HCT116 (cell line): ENCODE data around the gene MCCD1. TPM values are rescaled to one million over a fixed set of nuclear protein-coding genes. Genes with fewer than 3 reads are reported as not detected.

Experiments
- ATAC-seq: fragments of 200-7000 bp; cut with Tn5 transposase; 2 replicates; pipeline ENCODE4 v1.9.1; 2020; ENCODE audit warnings: mild to moderate bottlenecking, moderate library complexity
- BruUV-seq: library from RNA; stranded (reverse); fragments of 400-500 nt; replicated peaks from 2 replicates; lab custom pipeline; 2021; lab: Mats Ljungman, UMichigan
- CTCF ChIA-PET: fragments of 300-600 bp; sonication (Branson Sonifier 250); formaldehyde crosslinking; loops from one replicate; lab custom pipeline; 2021; ENCODE audit warnings: antibody characterized with exemption; lab: Charles Lee
- POLR2A ChIA-PET: fragments of 300-600, 350-600 bp; sonication (Branson Sonifier 250); formaldehyde crosslinking; loops from one replicate; lab custom pipeline; 2021; ENCODE audit warnings: antibody characterized with exemption; lab: Charles Lee
- RAD21 ChIA-PET, 2 experiments: fragments of 300-600 bp; sonication (Branson Sonifier 250); formaldehyde crosslinking; loops; one replicate each; lab custom pipeline; 2023; ENCODE audit warnings: low total read pairs in 2 of 2; ENCODE audit not compliant: uncharacterized antibody in 2 of 2, unreplicated experiment in 2 of 2, low non-redundant PET in 1 of 2; lab: Charles Lee
- DNase-seq: peaks from one replicate; pipeline ENCODE4 v3.0.0-alpha.2; 2010; ENCODE audit warnings: low read depth, low spot score
- H2AFZ ChIP-seq: fragments of 200-600 bp; shearing (Covaris generic), sonication (generic); 2 replicates; pipeline ENCODE4 v1.6.1; 2017; ENCODE audit warnings: low read depth, mixed run types, mixed read lengths, antibody characterized with exemption, low read length; ENCODE audit not compliant: poor library complexity, severe bottlenecking
- H3K27ac ChIP-seq: 2 replicates; pipeline ENCODE4 v1.5.1; 2012; ENCODE audit warnings: low read depth, low read length
- H3K27me3 ChIP-seq: fragments of 200-600 bp; sonication (generic); 2 replicates; pipeline ENCODE4 v1.6.1; 2016; ENCODE audit warnings: mixed run types, low read length, mixed read lengths; ENCODE audit not compliant: insufficient read depth
- H3K36me3 ChIP-seq, 2 experiments: fragments of 200-500 bp in 1 of 2; fragments of 200-600 bp in 1 of 2; sonication (Bioruptor generic) in 1 of 2; sonication (generic) in 1 of 2; 2 replicates each; pipeline versions ENCODE4 v1.5.1 to v1.6.1; 2014 to 2016; ENCODE audit warnings: low read length in 2 of 2, inconsistent platforms in 1 of 2, mixed read lengths in 1 of 2, mixed run types in 1 of 2; ENCODE audit not compliant: insufficient read depth in 2 of 2, control insufficient read depth in 1 of 2
- H3K4me1 ChIP-seq, 2 experiments: fragments of 200-600 bp in 1 of 2; sonication (generic) in 1 of 2; 2 replicates each; pipeline versions ENCODE4 v1.5.1 to v1.6.1; 2012 to 2017; ENCODE audit warnings: low read length in 2 of 2, inconsistent platforms in 1 of 2, mild to moderate bottlenecking in 1 of 2, mixed read lengths in 1 of 2, mixed run types in 1 of 2, moderate library complexity in 1 of 2; ENCODE audit not compliant: insufficient read depth in 2 of 2, control insufficient read depth in 1 of 2
- H3K4me2 ChIP-seq: fragments of 200-600 bp; sonication (generic); 2 replicates; pipeline ENCODE4 v1.6.1; 2017; ENCODE audit warnings: mixed run types, low read length, mixed read lengths
- H3K4me3 ChIP-seq, 2 experiments: fragments of 200-600 bp in 1 of 2; sonication (generic) in 1 of 2; replicated peaks in 1 of 2; 2 replicates each; pipeline ENCODE4 v1.5.1; 2011 to 2016; ENCODE audit warnings: low read length in 2 of 2, control low read depth in 1 of 2, low read depth in 1 of 2, mild to moderate bottlenecking in 1 of 2, mixed read lengths in 1 of 2, mixed run types in 1 of 2
- H3K79me2 ChIP-seq: fragments of 200-600 bp; sonication (generic); 2 replicates; pipeline ENCODE4 v1.6.1; 2017; ENCODE audit warnings: mild to moderate bottlenecking, mixed run types, low read length, moderate library complexity, mixed read lengths; ENCODE audit not compliant: insufficient read depth
- H3K9ac ChIP-seq: fragments of 200-600 bp; sonication (generic); 2 replicates; pipeline ENCODE4 v1.6.1; 2016; ENCODE audit warnings: low read length, mixed read lengths
- H3K9me2 ChIP-seq: fragments of 200-600 bp; sonication (generic), shearing (Covaris generic); 2 replicates; pipeline ENCODE4 v1.6.1; 2017; ENCODE audit warnings: mixed run types, mild to moderate bottlenecking, moderate library complexity; ENCODE audit not compliant: insufficient read depth
- H3K9me3 ChIP-seq, 2 experiments: fragments of 200-500 bp in 1 of 2; fragments of 200-600 bp in 1 of 2; sonication (Bioruptor generic) in 1 of 2; sonication (generic) in 1 of 2; 2 replicates each; pipeline ENCODE4 v1.6.1; 2014 to 2017; ENCODE audit warnings: low read length in 2 of 2, mixed read lengths in 2 of 2, inconsistent platforms in 1 of 2, low read depth in 1 of 2, mild to moderate bottlenecking in 1 of 2, mixed run types in 1 of 2, moderate library complexity in 1 of 2; ENCODE audit not compliant: control insufficient read depth in 1 of 2, insufficient read depth in 1 of 2
- H4K20me1 ChIP-seq: fragments of 200-600 bp; sonication (generic), shearing (Covaris generic); 2 replicates; pipeline ENCODE4 v1.6.1; 2017; ENCODE audit warnings: mixed run types, mild to moderate bottlenecking, moderate library complexity; ENCODE audit not compliant: insufficient read depth
- CBX3 ChIP-seq: IDR thresholded peaks from 2 replicates; pipeline ENCODE4 v1.6.1; 2012; ENCODE audit warnings: low read depth
- CEBPB ChIP-seq: IDR thresholded peaks from 2 replicates; pipeline ENCODE4 v1.6.1; 2012; ENCODE audit warnings: low read depth
- ELF1 ChIP-seq: IDR thresholded peaks from 2 replicates; pipeline ENCODE4 v1.6.1; 2012; ENCODE audit warnings: low read depth, borderline replicate concordance
- EZH2 ChIP-seq: fragments of 200-600 bp; sonication (generic); IDR thresholded peaks from 2 replicates; pipeline ENCODE4 v1.6.1; 2017; ENCODE audit warnings: antibody characterized with exemption, mixed run types
- EZH2phosphoT487 ChIP-seq: fragments of 200-600 bp; IDR thresholded peaks from 2 replicates; pipeline ENCODE4 v1.6.1; 2018; ENCODE audit warnings: antibody characterized with exemption, borderline replicate concordance
- REST ChIP-seq: IDR thresholded peaks from 2 replicates; pipeline ENCODE4 v1.6.1; 2012; ENCODE audit warnings: low read depth
- SP1 ChIP-seq: IDR thresholded peaks from 2 replicates; pipeline ENCODE4 v1.6.1; 2012; ENCODE audit warnings: low read depth
- YY1 ChIP-seq: IDR thresholded peaks from 2 replicates; pipeline ENCODE4 v1.6.1; 2011; ENCODE audit warnings: low read length, low read depth, moderate library complexity, mild to moderate bottlenecking; ENCODE audit not compliant: insufficient replicate concordance; ENCODE audit errors: extremely low read depth
- ZBTB33 ChIP-seq: IDR thresholded peaks from 2 replicates; pipeline ENCODE4 v1.6.1; 2011; ENCODE audit warnings: mild to moderate bottlenecking, low read length, moderate library complexity; ENCODE audit not compliant: insufficient replicate concordance; ENCODE audit errors: extremely low read depth
- ZFX ChIP-seq: fragments of 450-650 bp; IDR thresholded peaks from 2 replicates; pipeline ENCODE4 v1.6.1; 2017
- ZNF274 ChIP-seq: fragments of 200-500 bp; sonication (Bioruptor generic); IDR thresholded peaks from 2 replicates; pipeline ENCODE4 v1.6.1; 2014; ENCODE audit warnings: mild to moderate bottlenecking, low read depth, low read length, inconsistent platforms
- intact Hi-C: fragments of 100-400 bp; cut with micrococcal nuclease; formaldehyde crosslinking; loops from 2 replicates; pipeline ENCODE4 v1.10.0; 2022
- total RNA-seq: library from RNA; stranded (reverse); gene quantifications from one replicate; pipeline ENCODE4 v1.2.1, GENCODE V29; 2021; ENCODE audit not compliant: unreplicated experiment

MCCD1 gene
- total RNA-seq, 1 experiment from 2014 or later, result not detected

DNA sequence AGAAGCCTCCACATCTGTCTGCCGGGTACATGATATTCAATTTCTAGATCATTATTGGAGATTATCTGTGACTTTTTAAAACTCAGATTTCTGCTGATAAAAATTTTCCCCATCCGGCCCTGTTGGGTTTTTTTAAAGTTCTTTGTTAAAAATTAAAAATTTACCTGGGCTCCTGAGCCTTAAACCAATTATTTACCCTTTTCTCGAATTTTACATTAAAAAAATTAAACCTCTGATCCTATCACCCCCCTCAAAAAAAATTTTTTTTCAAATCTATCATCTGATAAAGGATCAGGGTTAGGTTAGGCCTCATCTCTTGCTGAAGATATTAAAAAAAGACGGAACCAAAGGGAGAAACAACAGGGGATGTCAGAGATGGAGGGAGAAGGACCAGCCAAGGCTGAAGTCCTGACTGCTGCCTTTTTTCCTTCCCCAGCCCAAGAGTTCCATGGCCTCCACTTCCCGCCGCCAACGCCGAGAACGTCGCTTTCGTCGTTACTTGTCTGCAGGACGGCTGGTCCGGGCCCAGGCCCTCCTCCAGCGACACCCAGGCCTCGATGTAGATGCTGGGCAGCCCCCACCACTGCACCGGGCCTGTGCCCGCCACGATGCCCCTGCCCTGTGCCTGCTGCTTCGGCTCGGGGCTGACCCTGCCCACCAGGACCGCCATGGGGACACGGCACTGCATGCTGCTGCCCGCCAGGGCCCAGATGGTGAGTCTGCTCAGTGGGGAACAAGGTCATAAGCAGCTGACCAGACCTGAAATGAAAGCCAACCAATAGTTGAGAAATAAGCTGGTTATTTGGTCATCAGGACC, 19.2 kb downstream of the MCCD1 start:
- intact Hi-C loops, result loop anchor here (1.0 to 10.0 kb wide), 4 partner anchors 53 to 287 kb away; partner anchors contain the start of gene GPANK1
- H3K36me3 ChIP-seq, result peaks cover 4 to 13% of the 10 kb centered on the region in 2 experiments; a peak in 2 of 4 replicates
- no peak for TF ChIP-seq ELF1
- TF ChIP-seq ZFX, result peak; percentile 33; the same call in 1 of the 2 replicates
- H3K27ac ChIP-seq, result peak overlapping the region; percentile 50
- peak overlapping the region; percentile 51 to 67 for H3K4me3 ChIP-seq
- ChIA-PET CTCF (interaction anchor here (0.9 to 5.0 kb wide), 2 partner anchors 50 to 53 kb away, joined by 3 to 78 read pairs; no protein-coding TSS in a partner anchor), RAD21 (interaction anchor here (0.5 to 2.1 kb wide), 4 partner anchors 50 to 115 kb away, joined by 3 to 11 read pairs (median 6); no protein-coding TSS in a partner anchor), POLR2A (interaction anchor here (0.6 to 2.6 kb wide), 5 partner anchors 34 to 144 kb away, joined by 3 to 9 read pairs (median 6); partner anchors contain the start of gene LTB)
- peak overlapping the region; percentile 86 for H3K9ac ChIP-seq
- no peak for ATAC-seq
- peaks cover 19 to 28% of the 10 kb centered on the region in 2 experiments for H3K4me1 ChIP-seq
- peaks cover 21% of the 10 kb centered on the region for H3K79me2 ChIP-seq
- TSS peak; percentile 62 for BruUV-seq
- H2AFZ ChIP-seq, result no peak overlapping the region
- H4K20me1 ChIP-seq, result no peaks in the 10 kb centered on the region
- H3K9me2 ChIP-seq, result no peaks in the 10 kb centered on the region
- H3K9me3 ChIP-seq, result no peaks in the 10 kb centered on the region
- peak overlapping the region; percentile 87 for H3K4me2 ChIP-seq
- H3K27me3 ChIP-seq, result no peaks in the 10 kb centered on the region
- DNase-seq, result no peak

DNA sequence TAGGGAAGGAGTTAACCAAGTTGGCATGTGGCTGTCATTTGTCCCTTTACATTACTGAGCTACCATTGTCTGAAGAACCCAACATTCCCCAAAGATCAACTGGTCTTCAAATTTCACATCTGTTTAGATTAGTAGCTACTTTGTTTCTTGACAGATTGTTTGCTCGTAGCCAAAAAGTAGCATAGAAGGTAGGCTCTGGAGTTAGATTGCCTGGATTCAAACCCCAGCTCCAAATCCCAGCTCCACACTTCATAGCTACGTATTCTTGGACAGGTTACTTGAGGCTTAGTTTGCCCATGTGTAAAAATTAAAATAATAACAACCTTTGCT, 19.7 kb downstream of the MCCD1 start:
- Histone ChIP-seq H3K9ac (peak overlapping the region; percentile 86), H3K9me3 (no peaks in the 10 kb centered on the region), H3K4me3 (peak overlapping the region; percentile 51 to 67), H3K27me3 (no peaks in the 10 kb centered on the region), H3K4me1 (peaks cover 14 to 23% of the 10 kb centered on the region in 2 experiments), H3K27ac (peak overlapping the region; percentile 50), H4K20me1 (no peaks in the 10 kb centered on the region), H3K79me2 (peaks cover 17% of the 10 kb centered on the region), H2AFZ (no peak overlapping the region), H3K9me2 (no peaks in the 10 kb centered on the region), H3K4me2 (peak overlapping the region; percentile 87), H3K36me3 (peaks cover 4 to 13% of the 10 kb centered on the region in 2 experiments; a peak in 2 of 4 replicates)
- BruUV-seq, result no TSS peak
- ChIA-PET CTCF (interaction anchor here (0.9 to 5.0 kb wide), 2 partner anchors 50 to 54 kb away, joined by 3 to 78 read pairs; no protein-coding TSS in a partner anchor), POLR2A (interaction anchor here (2.6 kb wide), 1 partner anchor 50 kb away, joined by 9 read pairs; no protein-coding TSS in a partner anchor), RAD21 (interaction anchor here in 1 of 2 experiments (1.1 kb wide), 1 partner anchor 50 kb away, joined by 3 read pairs; no protein-coding TSS in a partner anchor)
- ATAC-seq (no peak), DNase-seq (no peak)
- intact Hi-C loops, result loop anchor here (10.0 kb wide), 1 partner anchor 286 kb away; no protein-coding TSS in a partner anchor
- TF ChIP-seq ZBTB33 (no peak), EZH2phosphoT487 (no peak), CEBPB (no peak), ELF1 (no peak), ZFX (no peak), EZH2 (no peak), CBX3 (no peak), REST (no peak), YY1 (no peak), SP1 (no peak), ZNF274 (no peak)
